ENCODE data around the gene ASPM. TPM values are rescaled to one million over a fixed set of nuclear protein-coding genes. Genes with fewer than 3 reads are reported as not detected.
A peak's percentile ranks its signal among the peaks of the same experiment; 100 is the strongest.

The ASPM gene
- polyA plus RNA-seq, 2 of the 4 experiments (the other 2 are of a cell fraction) = 19.0 to 35.5 TPM

- 73% methylated on average over 7 of the region's 7 CpGs for WGBS (ENCODE audit: missing lambda C conversion rate)
- FAIRE-seq = no peak
- H3K4me2 ChIP-seq = peak overlapping the region; percentile 43; the same call in 1 of the 3 replicates
These were observed 104.7 kb downstream of the ASPM start for GRCh38 chr1:197041486-197042353.

GRCh38 chr1:197036861-197037260, 109.6 kb downstream of the ASPM start:
- peaks cover 19% of the 10 kb centered on the region for H3K4me1 ChIP-seq
- TF ChIP-seq ATOH8 (CRISPR knock-in tag; IDR thresholded peaks at IDR 0.05; ENCODE audit: low read depth) (no peak), CBX8 (IDR thresholded peaks at IDR 0.05) (no peak), EP300 (IDR thresholded peaks at IDR 0.05) (no peak), FOXS1 (CRISPR knock-in tag; IDR thresholded peaks at IDR 0.05) (no peak), HEYL (CRISPR knock-in tag; IDR thresholded peaks at IDR 0.05) (no peak), JUNB (IDR thresholded peaks at IDR 0.05) (no peak), HOXB13 (CRISPR knock-in tag; IDR thresholded peaks at IDR 0.05; ENCODE audit: low read depth) (no peak), RCOR1 (IDR thresholded peaks at IDR 0.05; ENCODE audit: low read depth, low read length) (no peak), MAFK (IDR thresholded peaks at IDR 0.05; ENCODE audit: partially characterized antibody) (no peak), NPAS2 (CRISPR knock-in tag; IDR thresholded peaks at IDR 0.05; ENCODE audit: borderline replicate concordance) (no peak), HOXA7 (CRISPR knock-in tag; IDR thresholded peaks at IDR 0.05) (no peak), MYC (IDR thresholded peaks at IDR 0.05; ENCODE audit: borderline replicate concordance, low read length) (no peak), RARB (CRISPR knock-in tag; IDR thresholded peaks at IDR 0.05) (no peak), PHF8 (IDR thresholded peaks at IDR 0.05; ENCODE audit: borderline replicate concordance, low read depth) (no peak), MAZ (IDR thresholded peaks at IDR 0.05; ENCODE audit: borderline replicate concordance, low read depth, low read length) (no peak)
- ATAC-seq (no peak), DNase-seq (ENCODE audit: low read depth in 1 of 2, low spot score in 1 of 2) (no peak), FAIRE-seq (no peak)
- H3K9me3 ChIP-seq = no peaks in the 10 kb centered on the region
- no peak overlapping the region for H3K27ac ChIP-seq
- ChIA-PET CTCF (no interaction called here), POLR2A (no interaction called here)
- WGBS (ENCODE audit: missing lambda C conversion rate) = 91% methylated on average over 3 of the region's 3 CpGs
- no peak overlapping the region for H3K4me3 ChIP-seq
- H3K4me2 ChIP-seq = no peak overlapping the region

More at GRCh38 chr1:197041486-197042353, 104.7 kb downstream of the ASPM start:
- CTCF ChIA-PET = no interaction called here
- H3K9me3 ChIP-seq = no peaks in the 10 kb centered on the region
- DNase-seq (ENCODE audit: low read depth in 1 of 2, low spot score in 1 of 2) (no peak), ATAC-seq (no peak)
- H3K4me3 ChIP-seq = no peak overlapping the region
- peaks cover 18% of the 10 kb centered on the region; the same call in 2 of the 3 replicates for H3K4me1 ChIP-seq
- POLR2A ChIA-PET = no interaction called here
- TF ChIP-seq EP300 (IDR thresholded peaks at IDR 0.05) (no peak), RCOR1 (IDR thresholded peaks at IDR 0.05; ENCODE audit: low read depth, low read length) (no peak), ZSCAN20 (CRISPR knock-in tag; IDR thresholded peaks at IDR 0.05) (no peak), CBX2 (IDR thresholded peaks at IDR 0.05; ENCODE audit: borderline replicate concordance, low read depth) (no peak), NPAS2 (CRISPR knock-in tag; IDR thresholded peaks at IDR 0.05; ENCODE audit: borderline replicate concordance) (no peak), FOXS1 (CRISPR knock-in tag; IDR thresholded peaks at IDR 0.05) (no peak), PHF8 (IDR thresholded peaks at IDR 0.05; ENCODE audit: borderline replicate concordance, low read depth) (no peak), FOSL2 (IDR thresholded peaks at IDR 0.05) (no peak), FOSL2 (CRISPR knock-in tag; IDR thresholded peaks at IDR 0.05) (no peak), EHMT2 (IDR thresholded peaks at IDR 0.05; ENCODE audit: low read depth) (no peak), REST (IDR thresholded peaks at IDR 0.05) (no peak)
- H3K27ac ChIP-seq = no peak overlapping the region; a peak in 1 of 6 replicates
